COLO668 (cell line): ENCODE measurements around the gene DSCAM.
"Not testable (repeated sequence)": the region's sequence is repeated elsewhere in the genome, so short reads cannot be mapped to it uniquely, and the experiment has no call there.

Experiments used
- DNase-seq: peaks from one replicate; lab custom pipeline; 2025; ENCODE audit not compliant: unreplicated experiment; lab: John Stamatoyannopoulos, UW

DSCAM gene

DNA sequence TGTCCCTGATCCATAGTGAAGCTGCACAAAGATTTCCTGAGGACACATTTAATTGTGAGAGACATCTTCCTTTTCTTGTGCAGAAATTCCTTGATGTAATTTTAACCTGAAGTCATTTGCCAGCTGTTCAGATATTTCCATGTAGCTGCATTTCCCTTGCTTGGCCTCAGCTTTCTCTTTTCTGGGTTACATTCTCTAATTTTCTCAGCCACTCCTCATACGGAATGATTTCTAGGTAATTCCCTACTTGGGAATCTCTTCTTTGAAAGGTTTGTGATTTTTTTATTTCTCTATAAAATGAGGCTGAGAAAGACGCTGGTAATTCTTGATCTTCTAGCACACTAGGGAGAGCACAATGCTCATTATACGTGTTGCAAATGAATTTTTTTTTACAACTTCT lies 780.7 kb downstream of the DSCAM start:
- DNase-seq: no peak

DNA sequence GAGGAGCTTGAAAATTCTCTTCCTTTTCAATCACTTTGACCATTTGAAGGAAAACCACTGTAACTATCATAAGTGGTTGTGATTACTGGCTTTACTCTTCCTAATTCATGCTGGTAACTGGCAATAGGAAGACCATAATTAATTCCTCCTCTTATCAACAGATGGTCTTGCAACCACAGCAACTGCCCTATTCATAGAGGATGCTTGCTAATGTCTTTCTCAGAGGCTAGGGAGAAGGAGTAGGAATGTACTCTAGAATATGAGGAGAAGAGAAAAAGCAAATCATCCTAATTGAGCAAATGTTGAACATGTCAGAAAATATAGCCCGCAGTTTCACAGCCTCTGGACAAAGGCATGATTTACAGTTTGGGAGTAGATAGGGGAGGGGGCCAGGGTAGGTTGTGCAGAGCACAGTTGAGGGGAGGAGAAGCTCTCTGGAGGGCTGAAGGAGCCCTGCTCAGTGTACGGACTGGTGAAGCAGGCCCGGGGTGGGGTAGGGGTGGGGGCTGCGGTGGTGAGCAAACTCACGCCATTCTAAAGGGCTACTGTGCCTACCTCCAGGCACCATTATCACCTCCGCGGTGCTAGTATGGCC lies 786.8 kb downstream of the DSCAM start:
- no peak for DNase-seq

DNA sequence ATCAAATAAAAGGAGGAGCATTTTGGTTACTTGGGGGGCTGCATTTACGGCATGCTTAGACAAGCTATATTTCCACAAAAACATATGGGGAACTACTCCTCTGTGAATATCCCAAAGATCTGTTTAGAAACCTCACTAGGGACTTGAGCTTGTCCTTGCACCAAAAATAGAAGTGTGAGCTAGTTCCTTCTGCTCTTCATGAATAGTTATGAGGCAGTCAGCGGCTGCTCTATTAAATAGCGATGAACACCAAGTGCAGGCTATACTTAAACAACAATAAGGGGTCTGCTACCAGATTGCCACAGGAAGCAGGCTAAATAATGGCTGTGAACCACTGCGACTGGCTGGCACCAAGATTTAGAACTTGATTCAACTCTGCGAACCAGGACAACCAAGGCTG lies 789.6 kb downstream of the DSCAM start:
- DNase-seq: no peak

DNA sequence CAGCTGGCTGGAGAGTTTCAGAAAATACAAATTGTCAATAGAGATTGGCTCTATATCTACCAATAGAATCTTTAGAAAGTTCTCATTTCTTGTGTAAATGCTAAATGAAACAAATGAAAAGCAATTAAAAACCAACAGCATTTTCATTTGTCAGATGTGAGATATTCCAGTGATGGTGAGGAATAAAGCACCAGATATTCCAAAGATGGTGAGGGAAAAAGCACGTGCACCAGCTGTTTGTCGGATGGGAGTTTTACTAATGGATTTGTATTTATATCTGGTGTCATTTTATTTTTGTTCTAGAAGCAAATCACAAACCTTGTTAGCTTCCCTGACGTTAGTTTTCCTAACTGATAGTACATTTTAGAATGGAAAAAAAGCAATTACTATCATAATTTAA lies 790.9 kb downstream of the DSCAM start:
- no peak for DNase-seq

DNA sequence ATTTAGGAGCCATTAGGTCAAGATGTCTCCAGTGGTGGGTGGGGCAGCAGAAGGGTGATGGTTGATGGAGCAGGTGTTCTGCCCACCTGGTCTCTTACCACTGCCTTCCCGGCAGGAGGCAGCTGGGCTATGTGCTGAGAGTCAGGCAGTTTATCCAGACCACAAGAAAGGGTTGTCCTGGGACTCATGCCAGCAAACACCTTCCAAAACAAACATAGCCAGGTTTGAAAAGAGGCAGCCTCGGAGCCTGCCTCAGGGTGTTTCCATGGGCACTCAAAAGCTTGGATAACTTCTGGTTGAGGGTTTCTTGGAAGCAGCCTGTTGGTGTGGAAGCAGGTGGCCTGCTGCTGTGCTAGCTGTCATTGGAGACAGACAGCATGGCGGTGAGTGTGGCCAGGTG lies 792.6 kb downstream of the DSCAM start:
- DNase-seq: peak; percentile 98

DNA sequence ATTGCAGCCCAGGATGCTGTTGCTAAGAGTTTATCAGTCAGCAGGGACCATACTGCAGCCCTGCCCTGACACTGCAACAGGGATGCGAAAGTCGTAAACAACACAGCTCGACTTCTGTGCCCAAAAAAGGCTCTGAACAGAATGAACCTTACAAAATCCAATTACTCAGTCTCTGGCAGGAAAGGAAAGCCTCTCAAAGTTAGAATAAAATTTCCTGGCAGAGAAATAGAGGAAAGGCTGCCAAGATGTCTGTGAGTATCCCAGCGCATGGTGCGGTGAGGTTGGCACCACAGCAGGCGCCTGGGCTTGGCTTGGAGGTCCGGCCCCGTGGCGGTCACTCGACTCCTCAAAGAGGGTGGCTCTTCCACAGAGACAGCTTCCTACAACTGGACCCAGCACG lies 794.0 kb downstream of the DSCAM start:
- DNase-seq: no peak

DNA sequence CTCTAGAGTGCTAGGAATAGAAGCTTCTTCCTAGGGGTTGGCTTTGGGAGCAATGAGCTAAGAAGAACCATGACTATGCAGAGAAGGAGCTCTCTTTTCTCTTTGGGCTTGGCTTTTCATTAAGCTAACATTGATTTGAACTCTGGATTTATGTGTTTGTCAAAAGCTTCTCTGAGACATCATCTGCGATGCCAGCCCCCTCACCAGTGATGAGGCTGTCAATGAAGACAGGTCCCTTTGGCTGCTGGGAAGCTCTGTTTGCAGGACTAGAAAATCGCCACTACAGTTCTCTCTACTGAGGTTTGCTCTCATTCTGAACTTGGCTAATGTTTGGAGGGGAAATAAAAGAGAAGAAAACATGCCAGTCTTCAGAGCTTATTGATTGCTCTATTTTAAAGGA lies 794.7 kb downstream of the DSCAM start:
- DNase-seq: no peak

DNA sequence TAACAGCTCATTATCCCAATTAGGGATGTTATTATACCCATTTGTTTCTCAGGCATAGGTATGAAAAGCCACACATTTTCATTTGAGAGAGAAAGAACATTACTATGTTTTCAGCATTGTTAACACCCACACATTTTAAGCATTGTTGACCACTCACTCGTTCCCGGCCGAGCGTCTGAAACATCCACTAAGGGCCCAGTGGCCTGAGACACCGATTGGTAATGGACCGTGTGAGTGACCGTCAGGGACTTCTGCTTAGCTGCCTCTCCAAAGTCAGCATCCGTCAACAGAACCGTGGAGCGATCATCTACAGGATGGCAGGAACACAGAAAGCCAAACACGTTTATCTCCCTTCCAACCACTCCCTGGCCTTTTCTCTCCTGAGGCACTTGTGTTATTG lies 795.2 kb downstream of the DSCAM start:
- peak; percentile 25 for DNase-seq

DNA sequence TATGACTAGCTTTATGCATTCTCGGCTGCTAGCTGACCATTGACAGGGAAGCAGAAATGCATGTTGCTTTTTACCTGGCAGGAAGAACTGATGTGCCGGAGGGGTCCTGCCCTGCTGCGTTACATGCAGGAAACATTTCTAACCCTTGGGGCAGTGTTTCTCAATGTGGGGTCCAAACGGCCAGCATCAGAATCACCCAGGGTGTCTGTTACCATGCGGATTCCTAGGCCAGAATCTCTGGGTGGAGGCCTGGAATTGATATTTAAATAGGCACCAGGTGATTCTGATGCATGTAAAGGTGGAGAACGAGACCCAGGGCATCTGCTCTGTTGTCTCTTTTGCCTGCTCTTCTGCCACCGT lies 797.0 kb downstream of the DSCAM start:
- DNase-seq: peak; percentile 86

DNA sequence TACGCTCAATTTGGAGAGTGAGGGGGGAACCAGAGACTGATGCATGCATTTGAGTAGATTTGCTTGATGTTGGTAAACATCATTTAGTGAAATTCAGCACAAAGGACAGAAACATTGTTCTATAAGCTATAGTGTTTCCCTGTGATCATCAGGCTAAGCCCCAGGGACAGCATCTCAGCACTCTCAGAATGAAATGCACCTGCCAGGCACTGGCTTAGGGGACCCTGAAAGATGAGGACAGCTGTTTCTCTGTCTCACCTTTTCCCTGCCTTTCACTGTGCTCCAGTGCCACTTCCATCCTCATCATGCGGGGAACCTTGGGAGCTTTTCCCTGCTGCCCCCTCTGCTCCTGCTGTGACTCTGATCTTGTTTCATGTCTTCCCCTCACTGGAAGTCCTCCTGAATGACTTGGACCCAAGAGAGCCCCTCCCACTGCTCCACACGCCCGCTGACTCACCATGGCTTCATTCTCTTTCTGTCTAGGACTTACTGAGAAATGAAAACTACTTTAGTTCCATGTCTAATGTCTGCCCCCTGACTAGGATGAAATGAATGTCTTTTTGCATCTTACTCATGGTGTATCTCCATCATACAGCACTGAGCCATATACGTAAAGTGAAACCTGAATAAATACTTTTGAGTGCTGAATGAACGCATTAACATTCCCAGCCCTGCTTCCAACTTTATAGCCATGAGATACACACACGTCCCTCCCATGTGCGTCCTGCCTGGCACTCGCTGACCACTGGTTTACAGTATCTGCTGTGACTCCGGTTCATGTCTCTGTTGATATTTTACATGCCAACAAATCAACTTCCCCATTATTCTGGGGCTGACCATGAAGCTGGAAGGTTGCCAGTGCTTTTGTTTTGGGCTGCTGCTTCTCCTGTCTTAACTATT lies 797.7 kb downstream of the DSCAM start:
- DNase-seq: peak; percentile 86

DNA sequence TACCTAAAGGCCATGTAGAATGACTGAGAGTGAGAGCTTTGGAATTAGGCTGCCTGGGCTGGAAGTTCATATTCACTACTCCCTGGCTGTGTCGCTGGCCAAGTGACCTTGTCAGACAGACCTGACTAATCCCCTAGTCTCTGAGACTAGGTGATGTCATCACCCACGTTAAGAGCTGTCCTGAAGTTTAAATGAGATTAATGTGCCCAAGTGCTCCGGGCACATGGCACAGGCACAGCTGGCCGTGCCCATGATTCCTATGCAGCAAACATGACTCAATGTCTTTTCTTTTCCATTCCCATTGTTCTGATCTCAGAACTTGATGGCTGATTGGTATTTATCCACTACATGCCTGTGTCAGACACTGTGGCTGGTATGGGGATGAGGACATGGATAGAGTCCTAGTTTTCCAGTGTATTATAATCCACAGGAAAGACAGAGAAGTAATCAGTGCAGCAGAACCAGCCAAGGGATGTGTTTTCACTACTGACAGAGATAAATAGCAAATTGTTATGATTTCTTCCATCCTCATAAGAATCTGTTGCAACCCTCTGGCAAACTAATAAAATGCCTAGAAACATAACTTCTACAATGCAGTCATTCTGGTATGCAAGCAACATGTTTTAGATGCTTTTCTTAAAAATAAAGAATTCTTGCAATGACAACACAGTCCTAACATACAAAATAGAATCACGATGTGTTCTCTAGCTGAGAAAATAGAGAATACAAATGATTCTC lies 798.8 kb downstream of the DSCAM start:
- peak; percentile 23 for DNase-seq

DNA sequence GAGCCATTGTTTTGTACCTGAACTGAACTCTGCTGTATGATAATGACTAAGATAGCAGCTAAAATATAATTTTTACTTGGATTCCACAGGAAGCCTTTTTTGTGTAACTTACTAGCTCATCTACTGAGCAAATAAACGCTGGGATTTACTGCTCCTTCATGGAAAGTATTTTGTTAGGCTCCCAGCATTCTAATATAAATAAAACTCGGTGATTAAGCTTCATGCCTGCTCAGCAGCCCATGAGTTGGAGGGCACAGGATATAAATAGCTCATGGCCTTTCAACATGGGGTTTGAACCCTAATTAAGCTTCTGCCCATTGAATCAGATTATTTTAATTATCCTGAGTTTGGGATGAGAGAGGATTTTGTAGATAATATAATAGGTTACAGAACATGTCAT lies 799.7 kb downstream of the DSCAM start:
- DNase-seq: no peak

DNA sequence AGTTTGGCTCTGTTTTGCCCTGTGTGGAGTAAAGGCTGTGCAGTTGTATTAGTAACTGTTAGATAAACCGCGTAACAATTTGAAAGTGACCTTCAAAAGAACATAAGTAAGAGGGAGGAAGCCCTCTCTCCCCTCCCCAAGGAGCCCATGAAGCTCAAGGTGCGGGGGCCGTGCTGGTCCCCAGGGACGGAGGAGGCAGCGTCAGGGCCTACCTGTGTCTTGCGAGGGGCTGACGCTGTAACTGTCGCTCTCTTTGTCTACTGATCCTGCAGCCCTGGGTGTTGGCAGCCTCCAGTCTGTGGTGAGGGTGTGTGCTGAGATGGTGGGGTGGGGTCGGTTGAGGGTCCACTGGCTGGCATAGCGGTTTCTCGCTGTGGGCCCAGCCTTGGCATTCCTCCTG lies 803.1 kb downstream of the DSCAM start:
- DNase-seq: no peak

DNA sequence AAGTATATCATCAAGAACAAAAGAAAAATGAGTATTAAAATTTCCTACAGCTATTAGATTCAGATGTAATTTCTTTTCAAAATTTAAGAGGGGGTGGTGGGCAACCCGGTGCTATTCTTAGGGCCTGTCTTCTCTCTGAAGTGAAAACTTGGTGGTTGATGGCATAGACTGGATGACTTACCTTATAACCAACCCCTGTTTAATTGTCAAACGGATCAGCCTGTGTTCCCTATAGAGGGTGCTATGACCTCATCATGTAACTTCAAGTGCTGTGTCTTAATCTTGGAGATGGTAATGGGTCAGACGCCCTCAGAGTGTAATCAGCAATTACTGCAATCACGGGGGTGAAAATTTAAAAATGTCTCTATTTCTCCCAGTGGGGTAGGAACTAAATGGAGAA lies 803.5 kb downstream of the DSCAM start:
- DNase-seq: no peak

DNA sequence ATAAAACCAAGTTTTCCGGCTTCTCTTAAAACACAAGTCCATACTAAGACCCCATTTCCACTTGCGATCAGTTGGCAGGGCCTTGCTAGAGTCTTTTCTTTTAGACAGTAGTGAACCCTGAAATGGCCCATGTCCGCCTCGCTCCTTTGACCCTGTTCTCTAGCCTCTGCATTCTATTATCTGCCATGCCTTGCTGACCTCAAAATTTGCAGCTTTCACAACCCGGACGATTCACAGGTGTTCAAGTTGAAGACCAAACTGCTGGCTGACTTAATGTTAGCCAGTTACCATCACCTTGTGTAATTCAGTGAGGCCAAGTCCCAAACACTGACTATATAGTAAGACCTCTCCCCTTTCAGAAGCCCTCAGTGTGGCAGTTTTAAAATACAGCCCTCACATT lies 805.5 kb downstream of the DSCAM start:
- no peak for DNase-seq

DNA sequence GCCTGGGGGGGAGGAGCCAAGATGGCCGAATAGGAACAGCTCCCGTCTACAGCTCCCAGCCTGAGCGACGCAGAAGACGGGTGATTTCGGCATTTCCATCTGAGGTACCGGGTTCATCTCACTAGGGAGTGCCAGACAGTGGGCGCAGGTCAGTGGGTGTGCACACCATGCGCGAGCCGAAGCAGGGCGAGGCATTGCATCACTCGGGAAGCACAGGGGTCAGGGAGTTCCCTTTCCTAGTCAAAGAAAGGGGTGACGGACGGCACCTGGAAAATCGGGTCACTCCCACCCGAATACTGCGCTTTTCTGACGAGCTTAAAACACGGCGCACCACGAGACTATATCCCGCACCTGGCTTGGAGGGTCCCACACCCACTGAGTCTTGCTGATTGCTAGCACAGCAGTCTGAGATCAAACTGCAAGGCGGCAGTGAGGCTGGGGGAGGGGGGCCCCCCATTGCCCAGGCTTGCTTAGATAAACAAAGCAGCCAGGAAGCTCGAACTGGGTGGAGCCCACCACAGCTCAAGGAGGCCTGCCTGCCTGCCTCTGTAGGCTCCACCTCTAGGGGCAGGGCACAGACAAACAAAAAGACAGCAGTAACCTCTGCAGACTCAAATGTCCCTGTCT lies 813.7 kb downstream of the DSCAM start:
- not testable (repeated sequence) for DNase-seq

DNA sequence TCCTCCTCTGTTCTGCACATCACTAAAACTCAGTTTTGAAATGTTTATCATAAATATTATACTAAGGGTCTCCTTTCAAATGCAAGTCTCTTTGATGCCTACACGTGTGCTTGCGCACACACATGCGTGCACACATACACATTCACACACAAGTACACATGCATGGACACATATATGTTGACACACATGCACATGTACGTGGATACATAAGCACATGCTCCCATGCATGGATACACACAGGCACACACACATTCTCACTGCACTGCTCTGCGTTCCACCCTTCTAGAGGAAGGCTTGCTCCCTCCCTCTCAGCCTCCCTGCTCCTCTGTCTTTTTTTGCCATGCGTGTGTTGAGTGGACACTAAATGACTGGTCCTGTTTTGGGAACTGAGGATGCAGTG lies 817.1 kb downstream of the DSCAM start:
- DNase-seq: no peak

DNA sequence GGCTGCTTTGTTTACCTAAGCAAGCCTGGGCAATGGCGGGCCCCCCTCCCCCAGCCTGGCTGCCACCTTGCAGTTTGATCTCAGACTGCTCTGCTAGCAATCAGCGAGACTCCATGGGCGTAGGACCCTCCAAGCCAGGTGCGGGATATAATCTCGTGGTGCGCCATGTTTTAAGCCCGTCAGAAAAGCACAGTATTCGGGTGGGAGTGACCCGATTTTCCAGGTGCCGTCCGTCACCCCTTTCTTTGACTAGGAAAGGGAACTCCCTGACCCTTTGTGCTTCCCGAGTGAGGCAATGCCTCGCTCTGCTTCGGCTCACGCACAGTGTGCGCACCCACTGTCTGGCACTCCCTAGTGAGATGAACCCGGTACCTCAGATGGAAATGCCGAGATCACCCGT lies 818.6 kb downstream of the DSCAM start:
- not testable (repeated sequence) for DNase-seq

DNA sequence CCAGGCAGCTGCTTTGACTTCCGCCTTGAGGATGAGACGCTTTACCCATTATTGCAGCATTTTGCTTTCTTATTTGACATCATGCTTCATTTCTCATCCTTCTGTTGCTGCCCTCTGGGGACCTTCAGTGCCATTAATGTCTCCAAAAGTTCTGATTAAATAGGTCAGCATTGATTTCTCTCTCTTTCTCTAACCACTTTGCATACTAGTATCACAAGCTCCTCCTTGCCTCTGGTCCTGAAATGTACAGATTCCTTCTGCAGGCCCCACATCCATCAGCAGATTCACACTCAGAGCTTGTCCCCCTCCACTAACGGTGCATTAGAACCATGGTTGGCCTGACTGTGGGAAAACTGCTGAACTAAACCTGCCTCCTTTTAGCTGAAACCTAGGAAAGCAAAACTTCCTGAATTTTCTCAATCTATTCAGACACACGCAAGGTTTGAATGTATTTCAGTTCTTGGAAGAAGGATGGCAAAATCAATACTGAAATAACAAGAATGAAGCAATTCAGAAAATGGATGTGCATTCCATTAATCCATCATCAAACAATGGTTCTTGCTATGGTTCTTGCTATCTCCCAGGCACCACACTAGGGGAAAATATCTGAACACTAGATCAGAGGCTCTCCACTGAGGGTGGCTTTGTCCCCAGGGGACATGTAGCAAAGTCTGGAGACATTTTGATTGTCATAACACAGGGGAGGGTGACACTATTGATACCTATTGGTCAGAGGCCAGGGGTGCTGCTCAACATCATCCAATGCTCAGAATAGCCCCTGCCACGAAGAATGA lies 825.2 kb downstream of the DSCAM start:
- DNase-seq: no peak

DNA sequence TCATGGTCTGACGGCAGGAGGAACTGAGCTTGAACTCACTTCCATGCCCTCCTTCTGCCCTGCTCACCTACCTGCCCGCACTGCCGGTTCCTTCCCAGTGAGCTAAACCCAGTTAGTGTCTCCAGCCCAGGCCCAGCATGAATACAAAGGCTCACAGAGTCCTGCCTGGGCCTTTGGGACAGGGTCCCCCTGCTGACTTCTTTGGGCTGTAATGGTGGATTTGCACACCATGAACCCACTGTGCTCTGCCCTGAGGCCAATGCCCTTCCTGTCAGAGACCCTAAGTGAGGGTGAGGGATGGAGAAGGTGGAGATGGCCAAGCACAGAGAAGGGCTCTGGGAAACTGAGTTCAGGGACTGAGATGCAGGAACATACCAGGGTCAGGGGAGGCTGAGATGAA lies 826.3 kb downstream of the DSCAM start:
- no peak for DNase-seq
